Endothelial cell of hepatic sinusoid (primary cell): Measurements from ENCODE around the gene SKOR1.

Source experiments
- in situ Hi-C: cut with HindIII; loops from 2 replicates; pipeline ENCODE4 v1.10.0; 2017; ENCODE audit warnings: low sequenced_read_pairs

Gene SKOR1

DNA sequence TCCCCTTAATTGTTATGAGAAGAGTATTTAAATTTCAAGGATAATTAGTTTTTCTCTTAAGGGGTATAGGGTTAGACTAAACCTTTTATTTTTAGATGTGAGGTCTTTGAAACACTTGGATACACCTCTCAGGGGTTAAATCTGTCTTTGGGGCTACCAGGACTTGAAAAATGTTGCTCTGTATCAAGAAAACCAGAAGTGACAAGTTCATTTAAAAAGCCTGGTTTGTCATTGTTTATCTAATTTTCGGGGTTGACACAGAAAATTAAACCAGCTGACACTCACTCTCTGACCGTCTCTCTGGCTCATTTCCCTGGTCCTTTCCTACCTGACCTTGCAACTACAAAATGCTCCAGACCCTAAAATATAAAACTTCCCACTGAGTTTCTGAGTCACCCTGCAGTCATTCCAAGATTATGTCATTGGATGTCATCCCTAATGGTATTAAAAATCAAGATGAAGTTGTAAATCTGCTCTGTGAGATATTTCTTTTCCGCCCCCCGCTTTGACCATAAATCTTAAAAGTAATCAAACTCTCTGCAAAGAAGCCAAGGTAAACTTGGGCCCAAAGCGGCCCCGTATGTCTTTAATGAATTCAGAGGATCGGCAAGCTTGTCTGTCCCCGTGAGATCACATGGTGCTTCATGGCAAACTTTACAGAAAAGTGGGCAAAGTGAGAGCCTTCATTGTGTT, 32.9 kb upstream of the SKOR1 start:
- in situ Hi-C loops = loop anchor here (5.0 kb wide), 1 partner anchor 130 kb away; no protein-coding TSS in a partner anchor

DNA sequence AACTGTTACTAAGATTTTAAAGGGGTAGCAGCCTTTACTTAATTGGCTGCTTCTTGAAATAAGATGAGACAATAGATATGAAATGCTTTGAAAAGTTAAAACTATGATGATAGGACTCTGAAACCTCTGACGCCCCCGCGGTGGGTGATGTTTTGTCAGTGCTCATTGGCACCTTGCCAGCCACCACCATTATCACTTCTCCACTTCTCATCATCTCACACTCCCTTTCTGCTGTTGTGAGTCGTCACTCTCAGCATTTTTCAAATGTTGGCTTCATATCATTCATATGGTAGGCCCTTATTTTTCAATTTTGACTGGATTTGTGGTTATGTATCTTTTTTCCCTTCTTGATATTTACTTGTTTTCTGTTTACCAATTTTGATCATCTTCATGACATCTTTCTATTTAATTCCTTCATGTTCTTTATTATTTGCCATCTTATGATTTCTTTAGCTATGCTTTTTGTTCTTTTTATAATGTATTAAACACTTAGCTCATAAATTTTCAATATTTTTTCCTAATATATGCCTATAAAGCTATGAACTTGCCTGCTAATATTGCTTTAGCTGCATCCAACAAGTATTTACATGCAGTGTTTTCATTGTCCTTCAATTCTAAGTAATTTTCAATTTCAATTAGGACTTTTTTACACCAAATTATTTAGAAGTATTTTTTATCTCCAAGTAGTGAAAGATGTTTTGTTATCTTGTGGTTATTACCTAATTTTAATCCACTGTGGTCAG, 30.3 kb upstream of the SKOR1 start:
- in situ Hi-C loops = loop anchor here (5.0 kb wide), 1 partner anchor 133 kb away; no protein-coding TSS in a partner anchor

DNA sequence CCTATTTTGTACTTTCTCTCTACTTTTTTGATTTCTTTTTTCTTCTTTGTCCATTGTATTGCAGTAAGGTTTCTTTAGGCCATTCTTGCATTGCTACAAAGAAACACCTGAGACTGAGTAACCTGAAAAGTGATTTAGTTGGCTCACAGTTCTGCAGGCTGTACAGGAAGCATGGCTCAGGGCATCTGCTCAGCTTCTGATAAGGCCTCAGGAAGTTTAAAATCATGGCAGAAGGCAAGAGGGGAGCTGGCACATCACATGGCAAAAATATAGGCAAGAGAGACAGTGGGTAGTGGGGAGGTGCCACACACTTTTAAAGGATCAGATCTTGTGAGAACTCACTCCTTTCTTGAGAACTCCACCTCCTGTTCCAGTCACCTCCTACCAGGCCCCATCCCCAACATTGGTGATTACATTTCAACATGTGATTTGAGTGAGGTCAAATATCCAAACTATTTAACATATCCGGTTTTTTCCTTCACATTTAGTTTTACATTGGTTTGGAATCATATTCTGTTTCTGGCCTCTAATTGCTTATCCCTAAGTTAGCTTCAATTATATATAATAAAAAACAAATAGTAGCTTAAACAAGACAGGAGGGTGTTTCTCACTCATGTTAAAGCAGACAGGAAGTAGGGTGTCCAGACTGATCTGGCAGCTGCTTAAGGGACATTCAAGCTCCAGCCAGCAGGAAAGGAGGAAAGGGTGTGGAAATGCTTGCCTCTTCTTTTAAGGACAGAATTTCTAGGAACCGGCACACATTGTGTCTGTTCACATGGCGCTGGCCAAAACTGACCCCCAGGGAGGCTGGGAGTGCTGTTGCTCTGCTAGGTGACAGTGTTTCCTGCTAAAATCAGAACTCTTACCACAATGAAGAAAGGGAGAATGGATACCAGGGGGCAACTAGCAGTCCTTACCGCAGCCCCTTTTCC, 28.8 kb upstream of the SKOR1 start:
- in situ Hi-C loops = no loop called here

DNA sequence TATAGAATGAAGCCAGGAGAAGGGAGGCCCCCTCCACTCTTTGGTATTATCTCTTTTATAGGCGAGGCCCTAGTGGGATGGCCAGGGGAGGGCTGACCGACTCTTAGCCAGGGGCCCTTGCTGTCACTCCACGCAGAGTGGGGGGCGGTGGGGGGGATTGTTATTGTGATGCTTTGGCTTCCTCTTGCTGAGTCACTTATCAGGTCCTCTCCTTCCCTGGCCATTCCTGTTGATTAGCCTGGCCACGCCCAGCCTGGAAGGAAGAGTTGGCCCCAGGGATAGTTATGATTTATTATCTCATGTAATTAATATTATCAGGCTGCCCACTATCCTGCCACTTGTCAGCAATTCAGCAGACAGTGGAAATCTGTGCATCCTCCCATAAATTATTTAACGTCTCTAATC, 25.5 kb upstream of the SKOR1 start:
- in situ Hi-C loops = no loop called here

DNA sequence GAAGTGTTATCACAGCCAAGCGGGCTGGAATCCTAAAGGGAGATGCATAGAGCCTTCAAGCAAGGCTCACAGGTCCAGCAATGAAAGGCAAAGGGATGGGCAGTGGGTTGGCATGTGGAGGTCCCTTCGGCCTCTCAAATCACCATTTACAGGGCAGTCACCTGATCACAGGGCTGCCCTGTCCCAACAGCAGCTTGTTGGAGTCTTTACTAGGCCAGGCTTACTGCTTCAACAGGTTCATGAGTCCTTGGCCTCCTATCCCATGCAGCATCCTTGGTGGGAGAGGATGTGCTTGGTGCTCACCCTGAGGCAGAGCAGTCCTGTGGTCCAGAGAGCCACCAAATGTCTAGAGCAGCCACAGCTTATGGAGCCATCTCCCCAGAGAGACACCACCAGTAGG, 24.2 kb upstream of the SKOR1 start:
- in situ Hi-C loops = no loop called here

- in situ Hi-C loops = no loop called here
Observed at GRCh38 chr15:67801926-67802914, 23.1 kb upstream of the SKOR1 start.

DNA sequence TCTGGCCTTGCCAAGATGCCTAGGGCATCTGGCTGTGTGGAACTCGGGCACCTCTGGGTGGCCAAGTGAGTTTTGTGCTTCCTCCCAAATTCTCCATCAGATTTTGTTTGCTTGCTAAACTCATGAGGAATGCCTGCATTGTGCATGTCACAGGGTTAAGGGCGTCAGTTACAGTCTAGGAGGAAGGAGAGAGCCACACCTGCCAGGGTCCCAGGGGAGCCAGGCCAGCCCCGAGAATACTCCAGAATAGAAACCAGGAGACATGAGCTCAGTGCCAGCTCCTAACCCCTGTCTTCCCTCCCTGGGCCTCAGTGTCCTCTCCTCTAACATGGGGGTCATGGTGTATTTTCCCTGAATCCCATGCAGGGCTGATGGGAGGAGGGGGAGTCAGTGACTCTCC, 22.0 kb upstream of the SKOR1 start:
- in situ Hi-C loops = no loop called here

DNA sequence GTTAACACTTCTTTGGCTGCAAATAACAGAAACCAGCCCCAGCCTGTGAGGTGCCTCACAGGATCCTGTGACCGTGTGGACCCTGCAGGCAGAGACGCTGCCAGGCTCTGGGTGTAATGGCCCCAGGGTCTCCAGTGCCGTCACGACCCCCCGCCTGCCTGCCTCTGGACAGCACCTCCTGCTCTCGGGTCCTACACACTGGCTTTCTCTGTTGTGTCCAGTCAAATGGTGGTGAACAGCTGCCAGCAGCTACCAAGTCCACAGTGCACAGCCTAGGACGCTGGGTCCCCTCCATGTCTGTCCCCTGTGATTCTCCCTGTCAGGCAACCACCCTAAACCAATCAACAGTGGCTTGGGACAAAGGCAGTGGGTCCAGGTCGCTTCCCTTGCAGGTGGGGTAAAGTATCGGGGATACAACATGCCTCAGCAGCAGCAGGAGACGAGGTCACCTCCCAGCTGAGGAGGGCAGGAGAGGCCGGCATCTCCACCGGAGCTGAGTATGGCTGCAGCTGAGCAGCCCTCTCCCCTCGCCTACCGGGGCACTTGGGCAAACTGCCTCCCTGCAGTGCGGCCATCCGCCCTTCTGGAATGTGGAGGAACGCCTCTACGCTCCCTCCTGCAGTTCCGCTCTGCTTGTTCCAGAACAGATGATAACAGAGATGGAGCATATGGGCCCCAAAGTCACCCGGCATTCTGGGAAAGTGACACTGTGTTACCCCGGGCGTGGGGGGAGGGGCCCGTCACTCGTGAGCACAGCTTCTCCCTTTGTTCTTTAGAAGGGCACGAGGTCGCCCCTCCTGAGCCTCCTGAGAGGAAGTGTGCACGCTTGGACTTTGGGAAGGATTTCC, 21.1 kb upstream of the SKOR1 start:
- in situ Hi-C loops = no loop called here

GRCh38 chr15:67805008-67805665, 20.2 kb upstream of the SKOR1 start:
- in situ Hi-C loops = no loop called here

GRCh38 chr15:67805666-67806516, 19.4 kb upstream of the SKOR1 start:
- in situ Hi-C loops = no loop called here

DNA sequence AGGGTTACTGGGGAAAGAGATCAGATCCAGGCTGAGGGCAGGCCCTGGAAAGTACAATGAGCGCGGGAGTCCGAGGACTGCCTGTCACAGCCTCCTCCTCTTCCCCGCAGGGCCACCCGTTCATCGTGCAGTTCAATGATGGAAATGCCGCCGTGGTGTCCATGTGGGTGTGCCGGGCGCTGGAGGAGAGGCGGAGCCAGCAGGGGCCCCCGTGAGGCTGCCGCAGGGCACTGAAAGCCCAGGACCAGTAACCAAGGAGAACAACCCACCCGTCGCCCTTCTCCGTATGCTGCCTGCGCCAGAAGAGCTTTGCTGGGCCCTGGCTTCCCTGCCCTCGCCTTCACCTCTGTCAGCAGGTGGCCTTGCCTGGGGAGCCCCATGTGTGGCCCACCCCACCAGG, 18.8 kb upstream of the SKOR1 start:
- in situ Hi-C loops = no loop called here

- in situ Hi-C loops = no loop called here
Observed at GRCh38 chr15:67807141-67807540, 18.2 kb upstream of the SKOR1 start.

DNA sequence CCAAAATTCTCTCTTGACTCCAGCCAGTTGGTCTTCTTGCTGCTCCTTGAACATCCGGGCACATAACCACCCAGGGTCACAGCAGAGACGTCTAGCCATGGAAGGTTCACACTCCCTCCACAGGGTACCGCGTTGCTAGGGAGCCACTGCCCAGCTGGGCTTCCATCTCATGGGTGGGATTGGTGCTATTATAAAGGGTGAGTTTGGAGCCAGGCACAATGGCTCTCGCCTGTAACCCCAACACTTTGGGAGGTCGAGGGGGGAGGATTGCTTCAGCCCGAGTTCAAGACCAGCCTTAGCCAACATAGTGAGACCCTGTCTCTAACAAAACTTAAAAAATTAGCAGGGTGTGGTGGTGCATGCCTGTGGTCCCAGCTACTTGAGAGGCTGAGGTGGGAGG, 17.5 kb upstream of the SKOR1 start:
- in situ Hi-C loops = no loop called here

DNA sequence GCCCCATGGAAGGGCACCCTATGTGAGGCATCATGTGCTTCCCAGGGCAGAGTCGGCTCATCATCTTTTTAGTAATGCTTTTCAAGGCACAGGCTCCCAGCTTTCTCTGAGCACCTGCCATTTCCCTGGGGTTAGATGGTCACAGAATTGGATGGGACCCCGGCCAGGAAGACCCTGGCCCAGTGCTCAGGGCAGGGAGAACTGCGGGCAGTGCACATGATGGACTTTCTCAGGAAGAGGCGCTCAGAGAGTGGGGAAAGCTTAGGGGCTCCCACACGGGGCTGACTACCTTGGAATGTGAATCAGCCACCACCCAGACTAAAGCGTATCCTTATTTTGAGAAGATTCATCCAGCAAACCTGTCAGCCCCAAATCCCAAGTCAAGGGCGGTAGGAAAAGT, 16.5 kb upstream of the SKOR1 start:
- in situ Hi-C loops = no loop called here

DNA sequence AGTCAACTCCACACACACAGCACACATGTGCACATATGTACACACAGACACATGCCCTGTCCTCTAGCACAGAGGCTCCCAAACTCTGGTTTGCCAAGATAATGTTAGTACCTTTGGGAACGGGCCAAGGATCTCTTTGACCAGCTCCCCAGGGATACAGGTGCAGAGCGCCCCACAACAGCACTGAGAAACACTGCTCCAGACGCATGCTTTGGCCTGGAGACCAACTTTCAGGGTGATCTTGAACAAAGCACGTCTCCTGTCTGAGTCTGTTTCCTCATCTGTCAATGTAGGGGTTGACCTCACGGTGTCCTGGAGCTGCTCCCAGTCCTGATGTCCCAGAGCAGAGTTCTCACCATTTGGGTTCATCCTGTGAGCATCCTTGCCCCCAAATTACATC, 15.9 kb upstream of the SKOR1 start:
- in situ Hi-C loops = no loop called here

- in situ Hi-C loops = no loop called here
Observed at GRCh38 chr15:67809866-67810265, 15.4 kb upstream of the SKOR1 start.

DNA sequence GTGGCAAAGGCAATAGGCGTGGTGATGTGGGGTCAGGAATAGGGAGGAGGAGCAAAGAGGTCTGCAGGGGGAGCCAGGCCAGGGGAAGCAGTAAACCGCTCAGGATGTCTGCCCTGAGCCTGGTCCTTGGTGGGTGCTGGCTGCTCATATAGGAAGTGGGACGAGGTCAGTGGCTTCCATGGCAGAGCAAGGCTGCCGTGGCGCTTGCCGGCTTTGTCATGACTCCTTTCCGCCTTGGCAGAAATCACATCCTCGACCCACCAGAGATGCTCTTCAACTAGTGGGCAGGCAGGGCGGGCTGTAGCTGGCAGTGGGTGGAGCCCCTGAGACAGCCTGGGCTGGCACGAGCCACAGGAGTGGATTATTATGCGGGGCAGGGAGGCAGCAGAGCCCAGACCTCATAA, 13.1 kb upstream of the SKOR1 start:
- in situ Hi-C loops = no loop called here

GRCh38 chr15:67813104-67813634, 12.1 kb upstream of the SKOR1 start:
- in situ Hi-C loops = no loop called here
